Kidney (tissue), 14 donors: Measurements from ENCODE around the gene UBE2Z. TPM values are rescaled to one million over a fixed set of nuclear protein-coding genes. Genes with fewer than 3 reads are reported as not detected.

ENCODE experiments used
- DNase-seq, 5 donors: peaks; one replicate each; pipeline ENCODE4 v3.0.0-alpha.2; 2013 to 2020
- FAIRE-seq: peaks from 2 replicates; lab custom pipeline; 2012; peaks lifted over from hg19 to GRCh38; lab: Jason Lieb, UNC
- H3K27ac ChIP-seq, 2 donors: one replicate each; pipeline ENCODE4 v1.7.0; 2013; ENCODE audit warnings: low read depth in 2 of 2, low read length in 2 of 2, inconsistent platforms in 1 of 2
- H3K27me3 ChIP-seq: one replicate; pipeline ENCODE4 v1.7.1; 2013; ENCODE audit warnings: low read length, inconsistent platforms; ENCODE audit not compliant: control insufficient read depth, insufficient read depth
- H3K36me3 ChIP-seq, 3 donors: one replicate each; pipeline versions ENCODE4 v1.7.0 to v1.7.1; 2013; ENCODE audit warnings: low read length in 3 of 3, control low read depth in 1 of 3, inconsistent platforms in 1 of 3; ENCODE audit not compliant: insufficient read depth in 3 of 3, control insufficient read depth in 2 of 3
- H3K4me1 ChIP-seq, 3 donors: one replicate each; pipeline versions ENCODE4 v1.7.0 to v1.7.1; 2013; ENCODE audit warnings: low read length in 3 of 3, inconsistent platforms in 1 of 3, low read depth in 1 of 3; ENCODE audit not compliant: control insufficient read depth in 2 of 3, insufficient read depth in 2 of 3
- H3K4me3 ChIP-seq, 3 donors: one replicate each; pipeline versions ENCODE4 v1.7.0 to v1.8.1; 2013; ENCODE audit warnings: low read length in 3 of 3, control low read depth in 1 of 3, inconsistent platforms in 1 of 3
- H3K9ac ChIP-seq, 3 donors: one replicate each; pipeline versions ENCODE4 v1.7.0 to v1.7.1; 2013; ENCODE audit warnings: low read length in 3 of 3, control low read depth in 1 of 3, inconsistent platforms in 1 of 3
- H3K9me3 ChIP-seq, 3 donors: one replicate each; pipeline versions ENCODE4 v1.7.0 to v1.7.1; 2013; ENCODE audit warnings: low read length in 3 of 3, control low read depth in 1 of 3, inconsistent platforms in 1 of 3; ENCODE audit not compliant: control insufficient read depth in 2 of 3, insufficient read depth in 1 of 3
- intact Hi-C: fragments of 100-400 bp; cut with DNase I; formaldehyde crosslinking; loops from one replicate; pipeline ENCODE4 v1.11.1; 2022
- polyA plus RNA-seq: library from polyadenylated mRNA; stranded (reverse); fragments of 350-450 nt; fragmentation: Illumina TruSeq; extraction: RNeasy Lipid Tissue Mini Kit (QIAGEN cat#74804); gene quantifications from one replicate; pipeline ENCODE4 v1.2.3, GENCODE V29; 2014; ENCODE audit warnings: low read depth, low replicate concordance; ENCODE audit not compliant: insufficient read depth
- total RNA-seq: library from RNA; stranded (reverse); fragmentation: NEBNext Ultra II Directional; extraction: Animal tissue kit (Norgen Biotek cat#: 25700); gene quantifications from one replicate; pipeline ENCODE4 v1.2.1, GENCODE V29; 2021
- TF ChIP-seq, protein P1 (sequence below): IDR thresholded peaks from 3 replicates; pipeline ENCODE4 v1.5.1; 2012; ENCODE audit warnings: mild to moderate bottlenecking, moderate library complexity, borderline replicate concordance; ENCODE audit not compliant: insufficient read depth; ENCODE audit errors: extremely low read depth
- donor health status: control.
- donor health status: control.
- donor health status: control.
- donor health status: control.
- donor health status: control.
- donor health status: DM: yes; HTN: yes; CAD: no.
- donor health status: Normal renal cell carcinoma (clear cell type).

UBE2Z gene
- total and polyA plus RNA-seq, 2 donors from 2014 or later = 47.5 to 86.7 TPM

DNA sequence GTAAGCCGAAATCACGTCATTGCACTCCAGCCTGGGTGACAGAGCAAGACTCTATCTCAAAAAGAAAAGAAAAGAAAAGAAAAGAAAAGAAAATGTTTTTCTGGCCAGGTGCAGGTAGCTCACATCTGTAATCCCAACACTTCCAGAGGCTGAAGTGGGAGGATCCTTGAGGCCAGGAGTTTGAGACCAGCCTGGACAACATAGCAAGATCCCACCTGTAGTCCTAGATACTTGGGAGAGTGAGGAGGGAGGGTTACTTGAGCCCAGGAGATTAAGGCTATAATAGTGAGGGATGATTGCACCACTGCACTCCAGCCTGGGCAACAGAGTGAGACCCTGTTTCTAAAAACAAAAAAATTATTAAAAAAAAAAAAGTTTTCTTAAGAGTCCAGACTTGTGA is 18.1 kb upstream of the UBE2Z start:
- H3K9me3 ChIP-seq = no peaks in the 10 kb centered on the region
- intact Hi-C loops = no loop called here

DNA sequence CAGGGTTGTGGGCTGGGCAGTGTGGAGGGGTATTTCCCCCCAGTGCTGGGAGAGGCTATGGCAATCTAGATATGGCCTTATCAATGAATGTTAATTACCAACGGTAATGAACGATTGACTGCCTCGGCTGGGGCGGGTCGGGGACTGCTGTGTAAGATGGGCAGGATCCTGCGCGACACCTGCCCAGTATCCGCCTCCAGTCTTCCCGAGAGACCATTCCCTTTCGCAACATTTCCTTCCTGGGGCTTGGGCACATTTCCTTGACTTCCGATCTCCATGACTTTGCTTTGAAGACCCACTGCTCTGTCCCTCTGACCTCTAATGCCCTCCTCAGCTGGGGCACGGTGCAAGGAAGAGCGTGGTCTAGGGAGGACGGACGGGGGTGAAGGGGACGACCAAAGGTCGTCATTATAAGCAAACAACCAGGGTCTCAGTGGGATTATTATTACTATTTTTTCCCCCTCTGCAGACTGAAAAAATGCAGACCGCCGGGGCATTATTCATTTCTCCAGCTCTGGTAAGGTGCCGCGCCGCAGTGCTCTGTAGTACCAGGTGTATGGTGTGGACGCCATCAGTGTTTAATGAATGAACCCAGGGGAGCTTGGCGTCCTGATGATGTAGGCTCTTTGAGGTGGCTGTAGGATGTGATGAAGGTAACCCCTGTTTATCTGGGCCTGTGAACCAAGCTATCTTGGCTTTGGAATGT is 15.1 kb upstream of the UBE2Z start:
- Histone ChIP-seq H3K27me3 (no peaks in the 10 kb centered on the region), H3K9ac (peak overlapping the region; percentile 80 to 86 (median 85)), H3K27ac (peak overlapping the region; percentile 84 to 90), H3K9me3 (no peaks in the 10 kb centered on the region), H3K4me1 (peaks cover 0 to 10% (median 3%) of the 10 kb centered on the region in 3 donors), H3K36me3 (peaks cover 0 to 17% (median 16%) of the 10 kb centered on the region in 3 donors), H3K4me3 (peak overlapping the region; percentile 94 to 98 (median 97))
- DNase-seq = peak in 1 of 5 donors; percentile 34
- FAIRE-seq = no peak
- intact Hi-C loops = no loop called here
- TF ChIP-seq, protein P1, sequence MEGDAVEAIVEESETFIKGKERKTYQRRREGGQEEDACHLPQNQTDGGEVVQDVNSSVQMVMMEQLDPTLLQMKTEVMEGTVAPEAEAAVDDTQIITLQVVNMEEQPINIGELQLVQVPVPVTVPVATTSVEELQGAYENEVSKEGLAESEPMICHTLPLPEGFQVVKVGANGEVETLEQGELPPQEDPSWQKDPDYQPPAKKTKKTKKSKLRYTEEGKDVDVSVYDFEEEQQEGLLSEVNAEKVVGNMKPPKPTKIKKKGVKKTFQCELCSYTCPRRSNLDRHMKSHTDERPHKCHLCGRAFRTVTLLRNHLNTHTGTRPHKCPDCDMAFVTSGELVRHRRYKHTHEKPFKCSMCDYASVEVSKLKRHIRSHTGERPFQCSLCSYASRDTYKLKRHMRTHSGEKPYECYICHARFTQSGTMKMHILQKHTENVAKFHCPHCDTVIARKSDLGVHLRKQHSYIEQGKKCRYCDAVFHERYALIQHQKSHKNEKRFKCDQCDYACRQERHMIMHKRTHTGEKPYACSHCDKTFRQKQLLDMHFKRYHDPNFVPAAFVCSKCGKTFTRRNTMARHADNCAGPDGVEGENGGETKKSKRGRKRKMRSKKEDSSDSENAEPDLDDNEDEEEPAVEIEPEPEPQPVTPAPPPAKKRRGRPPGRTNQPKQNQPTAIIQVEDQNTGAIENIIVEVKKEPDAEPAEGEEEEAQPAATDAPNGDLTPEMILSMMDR = no peak

More for the DNA sequence above, 18.1 kb upstream of the UBE2Z start:
- Histone ChIP-seq H3K4me1 (peaks cover 0 to 10% (median 3%) of the 10 kb centered on the region in 3 donors), H3K9ac (no peak overlapping the region), H3K27ac (no peak overlapping the region), H3K27me3 (no peaks in the 10 kb centered on the region), H3K36me3 (peaks cover 0 to 2% (median 0%) of the 10 kb centered on the region in 3 donors), H3K4me3 (no peak overlapping the region)
- no peak for FAIRE-seq
- TF ChIP-seq, protein P1 = no peak
- no peak for DNase-seq

DNA sequence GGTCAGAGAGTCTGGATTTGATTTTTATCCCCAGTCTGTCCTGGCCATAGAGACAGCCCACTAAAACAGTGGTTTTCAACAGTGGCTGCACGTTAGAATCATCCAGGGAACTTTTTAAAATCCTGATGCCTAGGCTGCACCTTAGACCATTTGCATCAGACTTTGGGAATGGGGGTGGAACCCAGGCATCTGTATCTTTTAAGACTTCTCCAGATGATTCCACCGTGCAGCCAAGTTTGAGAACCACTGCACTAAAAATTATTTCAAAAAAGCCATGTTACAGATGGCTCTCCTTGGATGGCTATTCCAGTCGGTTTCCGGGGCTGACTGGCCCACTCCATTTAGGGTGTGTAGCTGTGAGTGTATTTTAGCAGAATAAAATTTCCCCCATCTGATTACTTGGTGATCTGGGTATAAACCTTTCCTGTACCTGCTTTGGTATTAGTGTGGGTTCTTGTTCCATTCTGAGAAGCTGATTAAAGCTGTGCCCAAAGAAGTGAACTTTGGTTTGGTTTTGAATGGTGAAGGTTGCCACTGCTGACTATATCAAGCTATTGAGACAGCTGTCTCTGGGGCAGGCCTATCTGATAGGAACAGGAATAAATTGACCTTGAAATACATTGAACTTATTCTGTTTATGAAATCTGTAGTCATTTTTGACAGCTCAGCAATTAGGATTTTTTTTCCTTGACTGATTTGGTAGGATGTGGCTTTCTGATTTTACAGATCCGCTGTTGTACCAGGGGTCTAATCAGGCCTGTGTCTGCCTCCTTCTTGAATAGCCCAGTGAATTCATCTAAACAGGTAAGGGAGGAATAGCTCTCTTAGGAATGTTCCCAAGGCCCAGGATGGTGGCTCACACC is 14.3 kb upstream of the UBE2Z start:
- TF ChIP-seq, protein P1 = no peak
- Histone ChIP-seq H3K4me3 (peak overlapping the region; percentile 94 to 98 (median 97)), H3K4me1 (peaks cover 0 to 10% (median 3%) of the 10 kb centered on the region in 3 donors), H3K27me3 (no peaks in the 10 kb centered on the region), H3K27ac (no peak overlapping the region), H3K36me3 (peaks cover 0 to 21% (median 17%) of the 10 kb centered on the region in 3 donors), H3K9me3 (no peaks in the 10 kb centered on the region), H3K9ac (peak overlapping the region; percentile 52 to 85 (median 80))
- DNase-seq = no peak
- FAIRE-seq = no peak
- intact Hi-C loops = no loop called here
